ENCODE data around the gene SPATA19.

SPATA19 gene

GRCh38 chr11:133834682-133835592 lies 10.4 kb downstream of the SPATA19 start:
- Histone ChIP-seq H3K9ac (ENCODE audit: low read depth, low read length) (no peak overlapping the region), H3K4me3 (ENCODE audit: low read length) (no peak overlapping the region), H3K9me3 (ENCODE audit: insufficient read depth, low read depth, low read length) (0 out of 2 replicates have a peak, but pooled peaks cover 4% of the 10 kb centered on the region)

GRCh38 chr11:133833898-133834681 lies 11.2 kb downstream of the SPATA19 start:
- Histone ChIP-seq H3K9ac (ENCODE audit: low read depth, low read length) (no peak overlapping the region), H3K4me1 (ENCODE audit: insufficient read depth, low read length) (peaks cover 3% of the 10 kb centered on the region; the same call in 1 of the 2 replicates), H3K27ac (ENCODE audit: low read length) (no peak overlapping the region), H3K36me3 (ENCODE audit: insufficient read depth, low read depth, low read length) (no peaks in the 10 kb centered on the region), H3K9me3 (ENCODE audit: insufficient read depth, low read depth, low read length) (0 out of 2 replicates have a peak, but pooled peaks cover 4% of the 10 kb centered on the region), H3K4me3 (ENCODE audit: low read length) (no peak overlapping the region), H3K27me3 (ENCODE audit: insufficient read depth, low read length) (no peaks in the 10 kb centered on the region)

More at GRCh38 chr11:133834682-133835592, 10.4 kb downstream of the SPATA19 start:
- Histone ChIP-seq H3K27me3 (ENCODE audit: insufficient read depth, low read length) (no peaks in the 10 kb centered on the region), H3K36me3 (ENCODE audit: insufficient read depth, low read depth, low read length) (no peaks in the 10 kb centered on the region), H3K4me1 (ENCODE audit: insufficient read depth, low read length) (peaks cover 3% of the 10 kb centered on the region; the same call in 1 of the 2 replicates), H3K27ac (ENCODE audit: low read length) (no peak overlapping the region)

- 0 out of 2 replicates have a peak, but pooled peaks cover 4% of the 10 kb centered on the region for H3K9me3 ChIP-seq (ENCODE audit: insufficient read depth, low read depth, low read length)
- H3K4me3 ChIP-seq (ENCODE audit: low read length) = no peak overlapping the region
- no peaks in the 10 kb centered on the region for H3K36me3 ChIP-seq (ENCODE audit: insufficient read depth, low read depth, low read length)
- no peaks in the 10 kb centered on the region for H3K27me3 ChIP-seq (ENCODE audit: insufficient read depth, low read length)
- no peak overlapping the region for H3K27ac ChIP-seq (ENCODE audit: low read length)
- peaks cover 3% of the 10 kb centered on the region; the same call in 1 of the 2 replicates for H3K4me1 ChIP-seq (ENCODE audit: insufficient read depth, low read length)
- H3K9ac ChIP-seq (ENCODE audit: low read depth, low read length) = no peak overlapping the region
These were observed 12.1 kb downstream of the SPATA19 start for GRCh38 chr11:133832991-133833897.

- Histone ChIP-seq H3K4me3 (ENCODE audit: low read length) (no peak overlapping the region), H3K9me3 (ENCODE audit: insufficient read depth, low read depth, low read length) (no peaks in the 10 kb centered on the region), H3K4me1 (ENCODE audit: insufficient read depth, low read length) (peaks cover 3% of the 10 kb centered on the region; the same call in 1 of the 2 replicates), H3K27ac (ENCODE audit: low read length) (no peak overlapping the region), H3K9ac (ENCODE audit: low read depth, low read length) (no peak overlapping the region), H3K36me3 (ENCODE audit: insufficient read depth, low read depth, low read length) (no peaks in the 10 kb centered on the region), H3K27me3 (ENCODE audit: insufficient read depth, low read length) (no peaks in the 10 kb centered on the region)
These were observed 13.0 kb downstream of the SPATA19 start for GRCh38 chr11:133832096-133832990.

GRCh38 chr11:133830931-133831907 lies 14.1 kb downstream of the SPATA19 start:
- no peak overlapping the region for H3K27ac ChIP-seq (ENCODE audit: low read length)
- peaks cover 3% of the 10 kb centered on the region; the same call in 1 of the 2 replicates for H3K4me1 ChIP-seq (ENCODE audit: insufficient read depth, low read length)
- H3K27me3 ChIP-seq (ENCODE audit: insufficient read depth, low read length) = no peaks in the 10 kb centered on the region
- no peaks in the 10 kb centered on the region for H3K9me3 ChIP-seq (ENCODE audit: insufficient read depth, low read depth, low read length)
- no peak overlapping the region for H3K9ac ChIP-seq (ENCODE audit: low read depth, low read length)
- no peak overlapping the region for H3K4me3 ChIP-seq (ENCODE audit: low read length)
- H3K36me3 ChIP-seq (ENCODE audit: insufficient read depth, low read depth, low read length) = no peaks in the 10 kb centered on the region

GRCh38 chr11:133829566-133829965 lies 15.7 kb downstream of the SPATA19 start:
- Histone ChIP-seq H3K36me3 (ENCODE audit: insufficient read depth, low read depth, low read length) (no peaks in the 10 kb centered on the region), H3K27me3 (ENCODE audit: insufficient read depth, low read length) (no peaks in the 10 kb centered on the region), H3K9ac (ENCODE audit: low read depth, low read length) (no peak overlapping the region), H3K9me3 (ENCODE audit: insufficient read depth, low read depth, low read length) (no peaks in the 10 kb centered on the region), H3K4me3 (ENCODE audit: low read length) (no peak overlapping the region), H3K27ac (ENCODE audit: low read length) (no peak overlapping the region), H3K4me1 (ENCODE audit: insufficient read depth, low read length) (no peaks in the 10 kb centered on the region; the same call in 1 of the 2 replicates)

GRCh38 chr11:133828871-133829270 lies 16.4 kb downstream of the SPATA19 start:
- Histone ChIP-seq H3K9me3 (ENCODE audit: insufficient read depth, low read depth, low read length) (no peaks in the 10 kb centered on the region), H3K27me3 (ENCODE audit: insufficient read depth, low read length) (no peaks in the 10 kb centered on the region), H3K4me1 (ENCODE audit: insufficient read depth, low read length) (no peaks in the 10 kb centered on the region; the same call in 1 of the 2 replicates), H3K9ac (ENCODE audit: low read depth, low read length) (no peak overlapping the region), H3K4me3 (ENCODE audit: low read length) (no peak overlapping the region), H3K27ac (ENCODE audit: low read length) (no peak overlapping the region), H3K36me3 (ENCODE audit: insufficient read depth, low read depth, low read length) (no peaks in the 10 kb centered on the region)

GRCh38 chr11:133827556-133827955 lies 17.8 kb downstream of the SPATA19 start:
- Histone ChIP-seq H3K9me3 (ENCODE audit: insufficient read depth, low read depth, low read length) (no peaks in the 10 kb centered on the region), H3K4me1 (ENCODE audit: insufficient read depth, low read length) (no peaks in the 10 kb centered on the region; the same call in 1 of the 2 replicates), H3K36me3 (ENCODE audit: insufficient read depth, low read depth, low read length) (no peaks in the 10 kb centered on the region), H3K9ac (ENCODE audit: low read depth, low read length) (no peak overlapping the region), H3K4me3 (ENCODE audit: low read length) (no peak overlapping the region), H3K27me3 (ENCODE audit: insufficient read depth, low read length) (no peaks in the 10 kb centered on the region), H3K27ac (ENCODE audit: low read length) (no peak overlapping the region)

GRCh38 chr11:133826866-133827265 lies 18.4 kb downstream of the SPATA19 start:
- Histone ChIP-seq H3K27me3 (ENCODE audit: insufficient read depth, low read length) (no peaks in the 10 kb centered on the region), H3K4me3 (ENCODE audit: low read length) (no peak overlapping the region), H3K4me1 (ENCODE audit: insufficient read depth, low read length) (no peaks in the 10 kb centered on the region; the same call in 1 of the 2 replicates), H3K9me3 (ENCODE audit: insufficient read depth, low read depth, low read length) (no peaks in the 10 kb centered on the region), H3K36me3 (ENCODE audit: insufficient read depth, low read depth, low read length) (no peaks in the 10 kb centered on the region), H3K27ac (ENCODE audit: low read length) (no peak overlapping the region), H3K9ac (ENCODE audit: low read depth, low read length) (no peak overlapping the region)
